ENCODE data around the gene SNX25.

DNA sequence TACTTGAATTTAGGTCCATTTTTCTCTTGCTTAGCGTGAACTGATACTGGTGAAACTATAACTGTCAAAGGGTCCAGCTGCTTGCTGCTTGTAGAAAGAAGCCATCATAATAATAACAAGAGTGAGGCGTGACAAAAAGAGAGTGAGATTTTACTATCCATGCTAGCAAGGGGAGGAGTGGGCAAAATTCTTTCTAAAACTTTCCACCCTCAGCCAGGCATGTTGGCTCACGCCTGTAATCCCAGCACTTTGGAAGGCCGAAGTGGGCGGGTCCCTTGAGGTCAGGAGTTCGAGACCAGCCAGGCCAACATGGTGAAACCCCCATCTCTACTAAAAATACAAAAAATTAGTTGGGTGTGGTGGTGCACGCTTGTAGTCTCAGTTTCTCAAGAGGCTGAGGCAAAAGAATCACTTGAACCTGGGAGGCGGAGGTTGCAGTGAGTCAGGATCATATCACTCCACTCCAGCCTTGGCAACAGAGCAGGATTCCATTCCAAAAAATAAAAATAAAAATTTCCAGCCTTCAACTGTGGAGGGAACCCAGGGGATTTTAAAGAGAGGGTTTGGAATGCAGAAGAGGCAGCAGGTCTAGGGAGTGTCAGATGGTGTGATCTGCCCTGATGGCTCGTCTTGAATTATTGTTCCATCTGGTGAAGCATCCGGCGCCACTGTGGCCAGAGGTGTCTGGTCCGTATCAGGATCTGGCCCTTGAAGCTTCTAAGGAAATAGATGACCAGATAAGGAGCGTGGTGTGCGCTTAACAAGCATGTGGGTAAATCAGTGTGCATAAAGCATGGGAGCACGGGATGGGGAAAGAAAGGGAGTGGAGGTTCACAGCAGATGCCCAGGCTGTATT is 134.6 kb downstream of the SNX25 start:
- TF ChIP-seq POLR2A (IDR thresholded peaks at IDR 0.05; ENCODE audit: low read depth, low read length) (no peak), POLR2AphosphoS5 (IDR thresholded peaks at IDR 0.05; ENCODE audit: low read depth, low read length) (no peak; the same call in 1 of the 2 replicates)
